ENCODE results near the gene FTMT. TPM values are rescaled to one million over a fixed set of nuclear protein-coding genes. Genes with fewer than 3 reads are reported as not detected.

The FTMT gene
- total and polyA plus RNA-seq, 2 of the 13 experiments (the other 11 are each of a cell fraction or from before 2014, with no cell fraction given), result not detected

- Histone ChIP-seq H3K9me3 (ENCODE audit: low read length) (no peaks in the 10 kb centered on the region), H4K20me1 (ENCODE audit: insufficient read depth, low read length) (no peaks in the 10 kb centered on the region), H3K27me3 (ENCODE audit: control insufficient read depth in 1 of 2, insufficient read depth in 2 of 2, low read length in 2 of 2) (no peaks in the 10 kb centered on the region), H3K79me2 (ENCODE audit: insufficient read depth, low read length) (no peaks in the 10 kb centered on the region), H3K9ac (ENCODE audit: insufficient read depth, low read depth, low read length) (no peak overlapping the region), H3K4me3 (replicated peaks in 1 of 3; ENCODE audit: insufficient read depth in 1 of 3, low read depth in 2 of 3, low read length in 3 of 3) (no peak overlapping the region), H2AFZ (ENCODE audit: low read length) (no peak overlapping the region), H3K4me1 (ENCODE audit: insufficient read depth, low read length) (no peaks in the 10 kb centered on the region), H3K36me3 (replicated peaks in 1 of 2; ENCODE audit: control insufficient read depth in 1 of 2, insufficient read depth in 2 of 2, low read length in 2 of 2) (no peaks in the 10 kb centered on the region), H3K27ac (ENCODE audit: extremely low read length, insufficient read depth, low read length) (no peak overlapping the region), H3K4me2 (ENCODE audit: low read depth, low read length) (no peak overlapping the region)
- ATAC-seq, result no peak
- no peak for FAIRE-seq
- intact Hi-C loops (cut with micrococcal nuclease; ENCODE audit: unreplicated experiment) (no loop called here), in situ Hi-C loops (cut with HindIII; ENCODE audit: extremely low pct_ligation_motif_present, low pct_unique_long_range_greater_than_20kb) (no loop called here)
- no peak for DNase-seq (ENCODE audit: low spot score)
- POLR2A ChIA-PET, result no interaction called here
- CTCF ChIA-PET (ENCODE audit: low intra/inter-chr PET ratio, low total read pairs), result no interaction called here
- no TSS peak for BruUV-seq (replicated peaks)
- TF ChIP-seq ZNF235 (CRISPR knock-in tag; IDR thresholded peaks at IDR 0.05; ENCODE audit: borderline replicate concordance) (no peak), DMAP1 (CRISPR knock-in tag; IDR thresholded peaks at IDR 0.05) (no peak), DMTF1 (CRISPR knock-in tag; IDR thresholded peaks at IDR 0.05) (no peak), ZFP37 (CRISPR knock-in tag; IDR thresholded peaks at IDR 0.05; ENCODE audit: borderline replicate concordance) (no peak), NR3C1 (CRISPR knock-in tag; IDR thresholded peaks at IDR 0.05) (no peak), ZZZ3 (CRISPR knock-in tag; IDR thresholded peaks at IDR 0.05; ENCODE audit: borderline replicate concordance) (no peak), ZBTB1 (CRISPR knock-in tag; IDR thresholded peaks at IDR 0.05; ENCODE audit: borderline replicate concordance) (no peak), AGO1 (IDR thresholded peaks at IDR 0.05; ENCODE audit: low read depth, low read length, poor library complexity, severe bottlenecking) (no peak), KLF11 (CRISPR knock-in tag; IDR thresholded peaks at IDR 0.05) (no peak), ZNF207 (IDR thresholded peaks at IDR 0.05; ENCODE audit: borderline replicate concordance) (no peak), SIN3A (IDR thresholded peaks at IDR 0.05; ENCODE audit: borderline replicate concordance, low read depth, low read length) (no peak), CAMTA2 (CRISPR knock-in tag; IDR thresholded peaks at IDR 0.05; ENCODE audit: borderline replicate concordance) (no peak), ARNTL (CRISPR knock-in tag; IDR thresholded peaks at IDR 0.05) (no peak), LCORL (IDR thresholded peaks at IDR 0.05) (no peak), LCORL (CRISPR knock-in tag; IDR thresholded peaks at IDR 0.05) (no peak), HNF4A (CRISPR knock-in tag; IDR thresholded peaks at IDR 0.05) (no peak), ZNF18 (CRISPR knock-in tag; IDR thresholded peaks at IDR 0.05; ENCODE audit: insufficient replicate concordance) (no peak), ELF1 (CRISPR knock-in tag; IDR thresholded peaks at IDR 0.05) (no peak), BCL6 (CRISPR knock-in tag; IDR thresholded peaks at IDR 0.05) (no peak)
These were observed 47.7 kb downstream of the FTMT start for GRCh38 chr5:121899346-121899745.
